ENCODE results near the gene FAM3A.
A peak's percentile ranks its signal among the peaks of the same experiment; 100 is the strongest.

FAM3A gene

GRCh38 chrX:154471839-154472684, 44.0 kb downstream of the FAM3A start:
- H3K9me3 Mint-ChIP-seq, result no peaks in the 10 kb centered on the region
- H3K4me1 Mint-ChIP-seq, result no peaks in the 10 kb centered on the region
- ATAC-seq (ENCODE audit: low read depth) (no peak), DNase-seq (ENCODE audit: low spot score in 2 of 2) (no peak)
- no peak overlapping the region for H3K27ac Mint-ChIP-seq
- no peaks in the 10 kb centered on the region for H3K27me3 Mint-ChIP-seq
- no peak overlapping the region for H3K4me3 Mint-ChIP-seq
- peaks cover 5% of the 10 kb centered on the region for H3K36me3 Mint-ChIP-seq

DNA sequence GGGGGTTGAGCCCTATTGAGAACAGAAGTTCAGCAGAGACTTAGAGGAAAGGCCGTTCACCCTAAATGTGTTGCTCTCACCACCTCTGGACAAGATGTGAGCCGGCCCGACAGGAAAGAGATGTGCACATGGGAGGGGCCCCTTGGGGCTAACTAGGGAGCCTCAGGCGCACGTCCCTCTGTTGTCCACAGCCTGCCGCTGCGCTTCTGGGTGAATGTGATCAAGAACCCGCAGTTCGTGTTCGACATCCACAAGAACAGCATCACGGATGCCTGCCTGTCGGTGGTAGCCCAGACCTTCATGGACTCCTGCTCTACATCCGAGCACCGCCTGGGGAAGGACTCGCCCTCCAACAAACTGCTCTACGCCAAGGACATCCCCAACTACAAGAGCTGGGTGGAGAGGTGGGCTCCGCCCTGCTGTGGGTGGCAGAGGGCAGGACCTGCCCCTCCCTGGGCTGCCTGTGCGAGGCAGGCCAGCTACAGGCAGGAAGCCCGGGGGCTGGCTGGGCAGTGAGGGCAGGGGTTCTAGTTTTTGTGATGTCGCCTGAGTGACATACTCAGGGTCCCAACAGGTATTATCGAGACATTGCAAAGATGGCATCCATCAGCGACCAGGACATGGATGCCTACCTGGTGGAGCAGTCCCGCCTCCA, 45.0 kb downstream of the FAM3A start:
- Mint-ChIP-seq H3K27me3 (no peaks in the 10 kb centered on the region), H3K4me1 (no peaks in the 10 kb centered on the region), H3K9me3 (no peaks in the 10 kb centered on the region), H3K36me3 (peaks cover 5% of the 10 kb centered on the region), H3K4me3 (no peak overlapping the region), H3K27ac (no peak overlapping the region)
- no peak for ATAC-seq (ENCODE audit: low read depth)
- DNase-seq (ENCODE audit: low spot score in 2 of 2), result no peak

DNA sequence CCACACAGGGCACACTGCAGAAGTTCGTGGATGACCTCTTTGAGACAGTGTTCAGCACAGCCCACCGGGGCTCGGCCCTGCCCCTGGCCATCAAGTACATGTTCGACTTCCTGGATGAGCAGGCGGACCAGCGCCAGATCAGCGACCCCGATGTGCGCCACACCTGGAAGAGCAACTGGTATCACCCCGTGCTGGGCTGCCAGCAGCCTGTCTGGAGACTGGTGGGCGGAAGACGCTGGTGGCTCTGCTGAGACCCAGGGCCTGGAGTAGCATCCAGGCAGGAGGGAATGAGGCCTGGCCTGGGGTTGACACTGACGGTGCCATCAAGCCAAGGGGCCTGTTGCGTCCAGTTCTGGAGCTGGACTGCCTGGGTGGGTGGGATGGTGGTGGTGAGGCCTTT, 45.6 kb downstream of the FAM3A start:
- H3K36me3 Mint-ChIP-seq, result peaks cover 7% of the 10 kb centered on the region

DNA sequence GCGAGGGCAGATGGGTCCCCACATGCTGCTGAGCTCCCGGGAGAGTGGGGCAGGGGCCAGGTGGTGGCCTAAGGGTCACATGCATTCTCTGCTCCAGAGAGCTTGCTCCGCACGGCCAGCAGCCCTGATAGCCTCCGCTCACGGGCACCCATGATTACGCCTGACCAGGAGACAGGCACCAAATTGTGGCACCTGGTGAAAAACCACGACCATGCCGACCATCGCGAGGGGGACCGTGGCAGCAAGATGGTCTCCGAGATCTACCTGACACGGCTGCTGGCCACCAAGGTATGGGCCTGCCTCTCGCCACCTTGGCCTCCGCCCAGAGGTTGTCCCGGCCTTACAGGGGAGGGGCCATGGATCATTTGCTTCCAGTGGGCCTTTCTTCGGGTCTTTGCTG, 46.2 kb downstream of the FAM3A start:
- DNase-seq (ENCODE audit: low spot score in 2 of 2) (no peak), ATAC-seq (ENCODE audit: low read depth) (no peak)
- Mint-ChIP-seq H3K4me1 (no peaks in the 10 kb centered on the region), H3K4me3 (no peak overlapping the region), H3K36me3 (peaks cover 7% of the 10 kb centered on the region), H3K9me3 (no peaks in the 10 kb centered on the region), H3K27ac (no peak overlapping the region), H3K27me3 (no peaks in the 10 kb centered on the region)

More for the DNA sequence above, 45.6 kb downstream of the FAM3A start:
- ATAC-seq (ENCODE audit: low read depth), result no peak
- DNase-seq (ENCODE audit: low spot score in 2 of 2), result no peak
- Mint-ChIP-seq H3K4me1 (no peaks in the 10 kb centered on the region), H3K27me3 (no peaks in the 10 kb centered on the region), H3K27ac (no peak overlapping the region), H3K9me3 (no peaks in the 10 kb centered on the region), H3K4me3 (no peak overlapping the region)

- no peak overlapping the region for H3K4me3 Mint-ChIP-seq
- H3K9me3 Mint-ChIP-seq, result no peaks in the 10 kb centered on the region
- peaks cover 7% of the 10 kb centered on the region for H3K36me3 Mint-ChIP-seq
- H3K27ac Mint-ChIP-seq, result no peak overlapping the region
- ATAC-seq (ENCODE audit: low read depth) (no peak), DNase-seq (ENCODE audit: low spot score in 2 of 2) (no peak)
- H3K27me3 Mint-ChIP-seq, result no peaks in the 10 kb centered on the region
- H3K4me1 Mint-ChIP-seq, result no peaks in the 10 kb centered on the region
Measured at GRCh38 chrX:154469114-154469513, 46.9 kb downstream of the FAM3A start.

DNA sequence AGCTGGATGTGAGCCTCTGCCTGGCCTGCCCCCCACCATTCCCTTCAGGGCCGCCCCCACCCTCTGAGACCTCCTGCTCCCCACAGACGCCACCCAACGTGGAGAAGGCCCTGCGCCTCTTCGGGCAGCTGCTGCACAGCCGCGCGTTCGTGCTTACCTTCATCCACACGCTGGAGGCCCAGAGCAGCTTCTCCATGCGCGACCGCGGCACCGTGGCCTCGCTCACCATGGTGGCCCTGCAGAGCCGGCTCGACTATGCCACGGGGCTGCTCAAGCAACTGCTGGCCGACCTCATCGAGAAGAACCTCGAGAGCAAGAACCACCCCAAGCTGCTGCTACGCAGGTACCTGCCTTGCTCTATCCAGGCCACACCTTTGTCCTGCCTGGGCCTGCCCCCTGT, 47.8 kb downstream of the FAM3A start:
- DNase-seq (ENCODE audit: low spot score in 2 of 2), result no peak
- Mint-ChIP-seq H3K27me3 (no peaks in the 10 kb centered on the region), H3K4me3 (no peak overlapping the region), H3K27ac (no peak overlapping the region), H3K4me1 (no peaks in the 10 kb centered on the region), H3K36me3 (peaks cover 5% of the 10 kb centered on the region), H3K9me3 (no peaks in the 10 kb centered on the region)
- no peak for ATAC-seq (ENCODE audit: low read depth)

GRCh38 chrX:154467556-154467955, 48.5 kb downstream of the FAM3A start:
- peaks cover 3% of the 10 kb centered on the region for H3K4me1 Mint-ChIP-seq
- H3K4me3 Mint-ChIP-seq, result no peak overlapping the region
- ATAC-seq (ENCODE audit: low read depth) (no peak), DNase-seq (ENCODE audit: low spot score in 2 of 2) (no peak)
- no peaks in the 10 kb centered on the region for H3K27me3 Mint-ChIP-seq
- H3K9me3 Mint-ChIP-seq, result no peaks in the 10 kb centered on the region
- H3K27ac Mint-ChIP-seq, result no peak overlapping the region
- peaks cover 7% of the 10 kb centered on the region for H3K36me3 Mint-ChIP-seq

DNA sequence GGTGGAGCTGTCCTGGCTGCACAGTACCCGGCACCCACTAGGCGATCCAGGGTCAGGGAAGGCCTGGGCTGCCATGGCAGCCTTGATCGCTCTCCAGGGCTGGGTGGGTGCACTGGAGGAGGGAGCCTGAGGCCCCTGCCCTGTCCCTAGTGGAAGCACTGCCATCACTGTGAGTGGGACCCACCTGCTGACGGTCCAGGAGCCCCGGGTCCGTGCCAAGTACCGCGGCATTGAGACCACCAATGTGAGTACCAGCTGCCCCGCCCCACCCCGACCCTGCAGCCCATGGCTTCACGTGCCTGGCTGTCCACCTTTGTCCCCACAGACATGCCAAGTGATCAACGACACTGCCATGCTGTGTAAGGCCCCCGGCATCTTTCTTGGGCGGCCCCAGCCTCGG, 49.1 kb downstream of the FAM3A start:
- Mint-ChIP-seq H3K4me3 (no peak overlapping the region), H3K9me3 (no peaks in the 10 kb centered on the region), H3K27me3 (no peaks in the 10 kb centered on the region), H3K4me1 (peaks cover 3% of the 10 kb centered on the region), H3K36me3 (peaks cover 7% of the 10 kb centered on the region), H3K27ac (no peak overlapping the region)
- DNase-seq (ENCODE audit: low spot score in 2 of 2) (no peak), ATAC-seq (ENCODE audit: low read depth) (no peak)

- Mint-ChIP-seq H3K4me3 (no peak overlapping the region), H3K36me3 (peaks cover 10% of the 10 kb centered on the region), H3K4me1 (peaks cover 6% of the 10 kb centered on the region), H3K9me3 (no peaks in the 10 kb centered on the region), H3K27me3 (no peaks in the 10 kb centered on the region), H3K27ac (no peak overlapping the region)
- no peak for ATAC-seq (ENCODE audit: low read depth)
- no peak for DNase-seq (ENCODE audit: low spot score in 2 of 2)
Measured at GRCh38 chrX:154466036-154466435, 50.0 kb downstream of the FAM3A start.

GRCh38 chrX:154465601-154466000, 50.4 kb downstream of the FAM3A start:
- Mint-ChIP-seq H3K27me3 (no peaks in the 10 kb centered on the region), H3K4me3 (no peak overlapping the region), H3K36me3 (peaks cover 8% of the 10 kb centered on the region), H3K27ac (no peak overlapping the region), H3K9me3 (no peaks in the 10 kb centered on the region), H3K4me1 (peaks cover 6% of the 10 kb centered on the region)
- DNase-seq (ENCODE audit: low spot score in 2 of 2), result no peak
- no peak for ATAC-seq (ENCODE audit: low read depth)

GRCh38 chrX:154464806-154465365, 51.1 kb downstream of the FAM3A start:
- Mint-ChIP-seq H3K27me3 (no peaks in the 10 kb centered on the region), H3K4me1 (peaks cover 10% of the 10 kb centered on the region), H3K9me3 (no peaks in the 10 kb centered on the region), H3K4me3 (no peak overlapping the region), H3K27ac (no peak overlapping the region), H3K36me3 (peaks cover 8% of the 10 kb centered on the region)
- no peak for DNase-seq (ENCODE audit: low spot score in 2 of 2)
- no peak for ATAC-seq (ENCODE audit: low read depth)

GRCh38 chrX:154463611-154464220, 52.3 kb downstream of the FAM3A start:
- no peak overlapping the region for H3K4me3 Mint-ChIP-seq
- no peaks in the 10 kb centered on the region for H3K9me3 Mint-ChIP-seq
- H3K27ac Mint-ChIP-seq, result no peak overlapping the region
- ATAC-seq (ENCODE audit: low read depth) (no peak), DNase-seq (ENCODE audit: low spot score in 2 of 2) (no peak)
- peaks cover 8% of the 10 kb centered on the region for H3K36me3 Mint-ChIP-seq
- H3K27me3 Mint-ChIP-seq, result no peaks in the 10 kb centered on the region
- H3K4me1 Mint-ChIP-seq, result peaks cover 14% of the 10 kb centered on the region

DNA sequence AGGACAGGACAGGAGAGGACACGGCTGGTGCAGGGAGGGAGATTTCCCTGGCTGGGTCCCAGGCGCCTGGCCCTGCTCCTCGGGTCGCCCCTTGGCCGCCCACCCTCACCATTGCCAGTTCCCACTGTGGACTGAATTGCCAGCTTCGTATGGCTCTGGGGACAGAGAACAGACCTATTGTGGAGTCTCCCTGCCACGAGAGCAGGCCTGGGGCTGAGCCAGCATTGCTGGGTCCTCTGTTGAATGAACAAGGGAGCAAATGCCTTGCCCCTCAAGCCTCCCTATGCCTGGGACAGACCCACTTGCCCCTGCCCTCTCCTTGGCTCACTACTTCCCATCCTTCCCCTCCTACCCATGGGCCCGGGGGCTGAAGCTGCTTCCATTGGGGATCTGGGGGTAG, 53.6 kb downstream of the FAM3A start:
- Mint-ChIP-seq H3K36me3 (peaks cover 8% of the 10 kb centered on the region), H3K9me3 (no peaks in the 10 kb centered on the region), H3K27ac (no peak overlapping the region), H3K4me3 (no peak overlapping the region), H3K27me3 (no peaks in the 10 kb centered on the region), H3K4me1 (peaks cover 15% of the 10 kb centered on the region)
- DNase-seq (ENCODE audit: low spot score in 2 of 2), result no peak
- no peak for ATAC-seq (ENCODE audit: low read depth)

DNA sequence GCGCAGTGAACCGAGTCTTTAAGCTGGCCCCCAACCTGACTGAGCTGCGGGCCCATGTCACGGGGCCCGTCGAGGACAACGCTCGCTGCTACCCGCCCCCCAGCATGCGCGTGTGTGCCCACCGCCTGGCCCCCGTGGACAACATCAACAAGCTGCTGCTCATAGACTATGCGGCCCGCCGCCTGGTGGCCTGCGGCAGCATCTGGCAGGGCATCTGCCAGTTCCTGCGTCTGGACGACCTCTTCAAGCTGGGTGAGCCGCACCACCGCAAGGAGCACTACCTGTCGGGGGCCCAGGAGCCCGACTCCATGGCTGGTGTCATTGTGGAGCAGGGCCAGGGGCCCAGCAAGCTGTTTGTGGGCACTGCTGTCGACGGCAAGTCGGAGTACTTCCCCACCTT, 55.7 kb downstream of the FAM3A start:
- H3K9me3 Mint-ChIP-seq, result no peaks in the 10 kb centered on the region
- no peaks in the 10 kb centered on the region for H3K27me3 Mint-ChIP-seq
- peak overlapping the region; percentile 69 for H3K4me3 Mint-ChIP-seq
- DNase-seq (ENCODE audit: low spot score in 2 of 2), result no peak
- no peak for ATAC-seq (ENCODE audit: low read depth)
- H3K4me1 Mint-ChIP-seq, result peaks cover 17% of the 10 kb centered on the region
- no peak overlapping the region for H3K27ac Mint-ChIP-seq
- peaks cover 6% of the 10 kb centered on the region for H3K36me3 Mint-ChIP-seq
